GM18499 (cell line): ENCODE data around the gene MFF.
"Not testable (repeated sequence)": the region's sequence is repeated elsewhere in the genome, so short reads cannot be mapped to it uniquely, and the experiment has no call there.

Experiments used
- ATAC-seq: cut with Tn5 transposase; IDR thresholded peaks from one replicate; pipeline ENCODE4 v1.9.1; 2021; ENCODE audit warnings: moderate number of reproducible peaks; ENCODE audit not compliant: insufficient read depth, unreplicated experiment

Gene MFF

GRCh38 chr2:227326783-227327182 lies 1.7 kb downstream of the MFF start:
- ATAC-seq = no peak

GRCh38 chr2:227335713-227336112 lies 10.7 kb downstream of the MFF start:
- no peak for ATAC-seq

GRCh38 chr2:227337442-227337841 lies 12.4 kb downstream of the MFF start:
- no peak for ATAC-seq

- no peak for ATAC-seq
These were observed 14.1 kb downstream of the MFF start for GRCh38 chr2:227339098-227339599.

GRCh38 chr2:227340106-227340505 lies 15.1 kb downstream of the MFF start:
- ATAC-seq = no peak

GRCh38 chr2:227341553-227341952 lies 16.5 kb downstream of the MFF start:
- no peak for ATAC-seq

- no peak for ATAC-seq
These were observed 19.2 kb downstream of the MFF start for GRCh38 chr2:227344231-227344630.

- ATAC-seq = no peak
These were observed 22.1 kb downstream of the MFF start for GRCh38 chr2:227347117-227347516.

- ATAC-seq = no peak
These were observed 23.3 kb downstream of the MFF start for GRCh38 chr2:227348324-227348723.

- ATAC-seq = no peak
These were observed 25.1 kb downstream of the MFF start for GRCh38 chr2:227349989-227350612.

GRCh38 chr2:227351639-227352038 lies 26.6 kb downstream of the MFF start:
- no peak for ATAC-seq

- ATAC-seq = no peak
These were observed 35.3 kb downstream of the MFF start for GRCh38 chr2:227360351-227360750.

- ATAC-seq = no peak
These were observed 38.7 kb downstream of the MFF start for GRCh38 chr2:227363756-227364155.

- not testable (repeated sequence) for ATAC-seq
These were observed 39.7 kb downstream of the MFF start for GRCh38 chr2:227364585-227365263.

GRCh38 chr2:227365833-227366232 lies 40.8 kb downstream of the MFF start:
- ATAC-seq = no peak

GRCh38 chr2:227366769-227367426 lies 41.8 kb downstream of the MFF start:
- no peak for ATAC-seq

- no peak for ATAC-seq
These were observed 42.4 kb downstream of the MFF start for GRCh38 chr2:227367427-227367795.

GRCh38 chr2:227368574-227368973 lies 43.5 kb downstream of the MFF start:
- ATAC-seq = no peak

GRCh38 chr2:227370092-227370491 lies 45.0 kb downstream of the MFF start:
- no peak for ATAC-seq

GRCh38 chr2:227370791-227371312 lies 45.8 kb downstream of the MFF start:
- ATAC-seq = no peak

GRCh38 chr2:227373389-227373788 lies 48.3 kb downstream of the MFF start:
- no peak for ATAC-seq
